Endothelial cell of umbilical vein (primary cell): ENCODE results near the gene EML1. TPM values are rescaled to one million over a fixed set of nuclear protein-coding genes. Genes with fewer than 3 reads are reported as not detected.

ENCODE experiments used
- BruUV-seq: library from RNA; stranded (reverse); fragments of 400-500 nt; replicated peaks from 2 replicates; lab custom pipeline; 2021; lab: Mats Ljungman, UMichigan
- CTCF ChIA-PET: fragments of 300-600, 350-600 bp; sonication (Branson Sonifier 250); formaldehyde crosslinking; loops from one replicate; lab custom pipeline; 2021; ENCODE audit warnings: antibody characterized with exemption, inconsistent platforms; lab: Charles Lee
- POLR2A ChIA-PET: fragments of 300-600, 350-600 bp; sonication (Branson Sonifier 250); formaldehyde crosslinking; loops from one replicate; lab custom pipeline; 2021; ENCODE audit warnings: antibody characterized with exemption, inconsistent platforms; lab: Charles Lee
- DNase-seq: peaks from one replicate; pipeline ENCODE4 v3.0.0-alpha.2; 2011; ENCODE audit warnings: low read depth, low spot score
- FAIRE-seq: peaks from 2 replicates; lab custom pipeline; 2011; peaks lifted over from hg19 to GRCh38; lab: Jason Lieb, UNC
- H2AFZ ChIP-seq: 2 replicates; pipeline ENCODE4 v1.6.0; 2012; ENCODE audit warnings: low read depth, low read length, control low read depth, inconsistent platforms
- H3K27ac ChIP-seq: 2 replicates; pipeline ENCODE4 v1.5.1; 2011; ENCODE audit warnings: low read depth, mild to moderate bottlenecking, control low read depth, low read length, moderate library complexity; ENCODE audit not compliant: insufficient read depth
- H3K27me3 ChIP-seq, 2 experiments: 2 replicates each; pipeline versions ENCODE4 v1.6.0 to v1.6.1; 2011; ENCODE audit warnings: low read length in 2 of 2, mixed read lengths in 1 of 2; ENCODE audit not compliant: control insufficient read depth in 2 of 2, insufficient read depth in 2 of 2
- H3K36me3 ChIP-seq, 2 experiments: 2 replicates in 1 of 2; 3 replicates in 1 of 2; pipeline ENCODE4 v1.5.1; 2011; ENCODE audit warnings: low read length in 2 of 2, mild to moderate bottlenecking in 1 of 2, moderate library complexity in 1 of 2; ENCODE audit not compliant: control insufficient read depth in 2 of 2, insufficient read depth in 2 of 2; ENCODE audit errors: extremely low read depth in 1 of 2
- H3K4me1 ChIP-seq: 3 replicates; pipeline ENCODE4 v1.5.1; 2011; ENCODE audit warnings: mild to moderate bottlenecking, low read length; ENCODE audit not compliant: control insufficient read depth, insufficient read depth; ENCODE audit errors: extremely low read depth
- H3K4me2 ChIP-seq: 2 replicates; pipeline ENCODE4 v1.6.1; 2011; ENCODE audit warnings: low read length, control low read depth, mixed read lengths; ENCODE audit not compliant: insufficient read depth
- H3K4me3 ChIP-seq, 3 experiments: fragments of 200-600 bp in 1 of 3; sonication (generic), shearing (Covaris generic) in 1 of 3; replicated peaks in 1 of 3; 2 replicates each; pipeline ENCODE4 v1.5.1; 2011 to 2016; ENCODE audit warnings: control low read depth in 3 of 3, low read length in 3 of 3, mild to moderate bottlenecking in 2 of 3, inconsistent platforms in 1 of 3, low read depth in 1 of 3, moderate library complexity in 1 of 3; ENCODE audit not compliant: insufficient read depth in 1 of 3
- H3K79me2 ChIP-seq: 2 replicates; pipeline ENCODE4 v1.6.0; 2012; ENCODE audit warnings: low read length, inconsistent platforms; ENCODE audit not compliant: control insufficient read depth, insufficient read depth
- H3K9ac ChIP-seq: replicated peaks from 2 replicates; pipeline ENCODE3; 2011; ENCODE audit warnings: low read length, control low read depth; ENCODE audit not compliant: insufficient read depth; ENCODE audit errors: extremely low read depth
- H3K9me1 ChIP-seq: replicated peaks from 3 replicates; pipeline ENCODE4 v1.6.0; 2011; ENCODE audit warnings: mild to moderate bottlenecking, low read length; ENCODE audit not compliant: control insufficient read depth, insufficient read depth; ENCODE audit errors: extremely low read depth
- H3K9me3 ChIP-seq: replicated peaks from 2 replicates; pipeline ENCODE4 v1.5.1; 2012; ENCODE audit warnings: low read length, inconsistent platforms; ENCODE audit not compliant: control insufficient read depth, insufficient read depth
- H4K20me1 ChIP-seq: replicated peaks from 2 replicates; pipeline ENCODE3; 2011; ENCODE audit warnings: mild to moderate bottlenecking, low read length; ENCODE audit not compliant: control insufficient read depth, insufficient read depth; ENCODE audit errors: extremely low read depth
- EZH2 ChIP-seq: IDR thresholded peaks from 2 replicates; pipeline ENCODE4 v1.6.1; 2012; ENCODE audit warnings: borderline replicate concordance, low read depth, mild to moderate bottlenecking, moderate library complexity, low read length, inconsistent platforms; ENCODE audit not compliant: severe bottlenecking
- FOS ChIP-seq: IDR thresholded peaks from 2 replicates; pipeline ENCODE4 v1.6.1; 2011; ENCODE audit warnings: mild to moderate bottlenecking, low read length, moderate library complexity, borderline replicate concordance; ENCODE audit not compliant: insufficient read depth
- GATA2 ChIP-seq: IDR thresholded peaks from 2 replicates; pipeline ENCODE4 v1.7.0; 2011; ENCODE audit warnings: low read depth, mild to moderate bottlenecking, moderate library complexity, mixed read lengths, low read length; ENCODE audit not compliant: insufficient read length, insufficient read depth
- JUN ChIP-seq: IDR thresholded peaks from 2 replicates; pipeline ENCODE4 v1.6.1; 2011; ENCODE audit warnings: borderline replicate concordance, low read depth; ENCODE audit not compliant: insufficient read length, insufficient read depth
- MYC ChIP-seq: IDR thresholded peaks from one replicate; pipeline ENCODE4 v1.6.1; 2011; ENCODE audit warnings: mild to moderate bottlenecking, low read depth, low read length
- POLR2A ChIP-seq: IDR thresholded peaks from 2 replicates; pipeline ENCODE4 v1.6.1; 2012; ENCODE audit warnings: low read depth, mild to moderate bottlenecking, control low read depth, low read length
- POLR2AphosphoS5 ChIP-seq: IDR thresholded peaks from 2 replicates; pipeline ENCODE4 v1.6.1; 2012; ENCODE audit warnings: low read depth, mild to moderate bottlenecking, control low read depth, low read length, moderate library complexity; ENCODE audit not compliant: insufficient read depth
- dilution Hi-C: fragments of 300-500 bp; cut with MboI; formaldehyde crosslinking; loops from one replicate; pipeline ENCODE4 v1.15.0; 2019; ENCODE audit warnings: low sequenced_read_pairs; ENCODE audit not compliant: extremely low pct_ligation_motif_present
- intact Hi-C: fragments of 100-400 bp; cut with micrococcal nuclease; formaldehyde crosslinking; loops from one replicate; pipeline ENCODE4 v1.10.0; 2022
- polyA plus RNA-seq, 4 experiments: library from polyadenylated mRNA; depleted of rRNA in 3 of 4; stranded (reverse) in 3 of 4; unstranded in 1 of 4; fragments of >200 nt; gene quantifications; 2 replicates each; pipeline versions ENCODE4 v1.2.1 to v1.2.3, GENCODE V29; 2011 to 2012; ENCODE audit warnings: missing spikeins in 1 of 4
- total RNA-seq: library from RNA; stranded (reverse); gene quantifications from 2 replicates; pipeline ENCODE4 v1.2.3, GENCODE V29; 2021
- TF ChIP-seq, protein P1 (sequence below): IDR thresholded peaks from 2 replicates; pipeline ENCODE4 v1.6.1; 2011; ENCODE audit not compliant: insufficient read depth, insufficient read length
- TF ChIP-seq, protein P2 (sequence below), 2 donors: IDR thresholded peaks; 1 replicate in 1 of 2; 2 replicates in 1 of 2; pipeline ENCODE4 v1.5.1; 2011; ENCODE audit warnings: low read length in 2 of 2, mild to moderate bottlenecking in 2 of 2, moderate library complexity in 2 of 2, control low read depth in 1 of 2, inconsistent platforms in 1 of 2, low read depth in 1 of 2; ENCODE audit not compliant: insufficient read depth in 1 of 2; ENCODE audit errors: extremely low read depth in 1 of 2

Gene EML1
- total and polyA plus RNA-seq, 2 donors (not counting 3 experiments of a cell fraction or from before 2014, with no cell fraction given), result 22.9 to 33.0 TPM

DNA sequence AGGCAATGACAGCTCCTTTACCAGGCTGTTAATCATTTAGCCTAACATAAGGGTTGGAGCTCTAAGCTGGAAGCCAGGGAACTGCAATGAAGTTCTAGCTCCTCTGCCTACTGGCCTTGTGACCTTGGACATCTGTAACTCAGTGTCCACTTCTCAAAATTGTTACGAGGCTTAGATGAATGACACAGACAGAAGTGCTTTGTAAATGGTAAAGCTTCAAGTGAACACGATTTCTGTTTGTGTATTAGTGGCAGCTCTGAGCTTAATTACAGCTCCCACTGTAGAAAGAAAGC lies 122.8 kb downstream of the EML1 start:
- Histone ChIP-seq H4K20me1 (no peaks in the 10 kb centered on the region), H3K4me1 (no peaks in the 10 kb centered on the region), H3K9me3 (no peaks in the 10 kb centered on the region), H3K27me3 (no peaks in the 10 kb centered on the region), H3K36me3 (peaks cover 6 to 15% of the 10 kb centered on the region in 2 experiments), H3K9ac (no peak overlapping the region), H3K27ac (no peak overlapping the region), H3K9me1 (no peaks in the 10 kb centered on the region), H3K4me2 (no peak overlapping the region), H3K4me3 (no peak overlapping the region), H3K79me2 (no peaks in the 10 kb centered on the region), H2AFZ (no peak overlapping the region)
- POLR2A ChIA-PET, result no interaction called here
- intact Hi-C loops, result no loop called here
- CTCF ChIA-PET, result interaction anchor here (1.2 to 2.4 kb wide), 2 partner anchors 17 to 21 kb away, joined by 3 to 8 read pairs; no protein-coding TSS in a partner anchor
- DNase-seq (no peak), FAIRE-seq (no peak)
- dilution Hi-C loops, result no loop called here
- TF ChIP-seq FOS (no peak), EZH2 (no peak), POLR2AphosphoS5 (no peak), GATA2 (no peak), MYC (no peak), POLR2A (no peak), JUN (no peak)
- TF ChIP-seq, protein P1, sequence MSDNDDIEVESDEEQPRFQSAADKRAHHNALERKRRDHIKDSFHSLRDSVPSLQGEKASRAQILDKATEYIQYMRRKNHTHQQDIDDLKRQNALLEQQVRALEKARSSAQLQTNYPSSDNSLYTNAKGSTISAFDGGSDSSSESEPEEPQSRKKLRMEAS, result no peak
- TF ChIP-seq, protein P2, sequence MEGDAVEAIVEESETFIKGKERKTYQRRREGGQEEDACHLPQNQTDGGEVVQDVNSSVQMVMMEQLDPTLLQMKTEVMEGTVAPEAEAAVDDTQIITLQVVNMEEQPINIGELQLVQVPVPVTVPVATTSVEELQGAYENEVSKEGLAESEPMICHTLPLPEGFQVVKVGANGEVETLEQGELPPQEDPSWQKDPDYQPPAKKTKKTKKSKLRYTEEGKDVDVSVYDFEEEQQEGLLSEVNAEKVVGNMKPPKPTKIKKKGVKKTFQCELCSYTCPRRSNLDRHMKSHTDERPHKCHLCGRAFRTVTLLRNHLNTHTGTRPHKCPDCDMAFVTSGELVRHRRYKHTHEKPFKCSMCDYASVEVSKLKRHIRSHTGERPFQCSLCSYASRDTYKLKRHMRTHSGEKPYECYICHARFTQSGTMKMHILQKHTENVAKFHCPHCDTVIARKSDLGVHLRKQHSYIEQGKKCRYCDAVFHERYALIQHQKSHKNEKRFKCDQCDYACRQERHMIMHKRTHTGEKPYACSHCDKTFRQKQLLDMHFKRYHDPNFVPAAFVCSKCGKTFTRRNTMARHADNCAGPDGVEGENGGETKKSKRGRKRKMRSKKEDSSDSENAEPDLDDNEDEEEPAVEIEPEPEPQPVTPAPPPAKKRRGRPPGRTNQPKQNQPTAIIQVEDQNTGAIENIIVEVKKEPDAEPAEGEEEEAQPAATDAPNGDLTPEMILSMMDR (IDR thresholded peaks at IDR 0.05; ENCODE audit: extremely low read depth in 1 of 2, insufficient read depth in 1 of 2, low read depth in 1 of 2, low read length in 2 of 2), result no peak
- BruUV-seq, result no TSS peak
